G401.6 (cell line): ENCODE measurements around the gene DPYD.

Experiments
- FAIRE-seq: peaks from 2 replicates; lab custom pipeline; 2012; peaks lifted over from hg19 to GRCh38; lab: Jason Lieb, UNC

The DPYD gene

DNA sequence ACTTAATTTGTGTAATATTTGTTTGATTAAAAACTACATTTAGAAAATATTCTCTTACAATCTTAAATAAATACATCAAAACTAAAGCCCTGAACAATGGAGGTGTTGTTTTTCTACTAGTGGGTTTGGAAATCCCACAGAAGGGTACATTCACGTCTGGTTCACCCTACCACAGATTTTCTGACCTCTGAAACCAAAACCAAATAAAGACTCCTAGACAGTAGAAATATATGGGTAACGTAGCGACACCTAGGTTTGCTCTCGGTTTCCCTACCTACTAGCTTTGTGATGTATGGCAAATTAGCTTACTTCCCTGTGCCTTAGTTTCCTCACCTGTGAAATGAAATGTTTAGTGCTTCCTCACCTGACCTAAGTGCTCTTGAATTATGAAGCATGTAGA lies 312.6 kb downstream of the DPYD start:
- no peak for FAIRE-seq

- no peak for FAIRE-seq
Observed at GRCh38 chr1:97603776-97604175, 317.1 kb downstream of the DPYD start.

- FAIRE-seq = no peak
Observed at GRCh38 chr1:97603218-97603617, 317.6 kb downstream of the DPYD start.

DNA sequence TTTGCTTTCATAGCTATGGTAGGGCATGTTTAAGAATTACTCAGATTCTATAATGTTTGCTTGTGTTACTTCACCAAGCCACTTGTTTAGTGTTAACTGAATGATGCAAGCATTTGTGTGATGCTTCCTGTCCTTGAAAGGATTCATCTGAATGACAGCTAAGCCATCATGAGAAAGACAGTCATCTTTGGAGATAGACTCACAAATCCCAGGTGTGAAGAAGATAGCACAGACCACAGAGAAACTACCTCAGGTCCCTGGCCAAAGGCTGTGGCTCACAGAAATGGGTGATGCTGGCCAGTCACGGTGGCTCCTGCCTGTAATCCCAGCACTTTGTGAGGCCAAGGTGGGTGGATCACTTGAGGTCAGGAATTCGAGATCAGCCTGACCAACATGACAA lies 321.4 kb downstream of the DPYD start:
- FAIRE-seq = no peak

- no peak for FAIRE-seq
Observed at GRCh38 chr1:97593192-97593591, 327.6 kb downstream of the DPYD start.

DNA sequence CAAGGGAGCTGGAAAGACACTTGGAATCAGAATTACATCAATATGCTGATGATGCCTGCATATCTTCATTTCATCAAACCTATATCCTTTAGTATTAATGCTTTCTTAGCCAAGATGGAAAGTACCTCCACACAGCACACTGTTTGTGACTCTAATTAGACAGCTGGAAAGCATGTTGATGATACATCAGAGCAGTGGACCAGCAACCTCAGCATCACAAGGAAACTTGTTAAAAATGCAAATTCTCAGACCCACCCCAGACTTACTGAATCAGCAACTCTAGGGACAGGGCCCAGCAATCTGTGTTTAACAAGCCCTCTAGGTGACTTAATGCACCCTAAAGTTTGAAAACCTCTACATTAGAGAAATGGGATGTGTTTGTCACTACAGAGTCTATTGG lies 332.1 kb downstream of the DPYD start:
- FAIRE-seq = no peak

DNA sequence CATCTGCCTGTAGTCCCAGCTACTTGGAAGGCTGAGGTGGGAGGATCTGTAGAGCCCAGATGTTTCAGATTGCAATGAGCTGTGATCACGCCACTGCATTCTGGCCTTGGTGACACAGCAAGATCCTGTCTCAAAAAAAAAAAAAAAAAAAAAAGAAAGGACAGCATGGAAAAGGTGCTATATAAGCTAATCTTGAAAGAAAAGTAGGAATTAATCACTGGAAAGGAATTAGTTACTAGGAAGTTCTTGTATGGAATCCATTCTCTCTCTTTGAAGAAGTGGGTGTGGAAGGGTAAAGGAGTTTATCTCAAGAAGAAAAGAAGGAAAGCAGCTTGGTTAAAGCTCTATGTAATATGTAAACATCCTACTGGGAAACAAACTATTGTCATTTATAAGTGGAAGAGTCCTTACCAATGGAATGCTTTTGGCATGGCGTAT lies 339.2 kb downstream of the DPYD start:
- FAIRE-seq = no peak

- FAIRE-seq = no peak
Observed at GRCh38 chr1:97577613-97578012, 343.2 kb downstream of the DPYD start.

- FAIRE-seq = no peak
Observed at GRCh38 chr1:97573553-97573952, 347.3 kb downstream of the DPYD start.

GRCh38 chr1:97572561-97572960 lies 348.3 kb downstream of the DPYD start:
- no peak for FAIRE-seq

- FAIRE-seq = no peak
Observed at GRCh38 chr1:97571760-97572159, 349.1 kb downstream of the DPYD start.

DNA sequence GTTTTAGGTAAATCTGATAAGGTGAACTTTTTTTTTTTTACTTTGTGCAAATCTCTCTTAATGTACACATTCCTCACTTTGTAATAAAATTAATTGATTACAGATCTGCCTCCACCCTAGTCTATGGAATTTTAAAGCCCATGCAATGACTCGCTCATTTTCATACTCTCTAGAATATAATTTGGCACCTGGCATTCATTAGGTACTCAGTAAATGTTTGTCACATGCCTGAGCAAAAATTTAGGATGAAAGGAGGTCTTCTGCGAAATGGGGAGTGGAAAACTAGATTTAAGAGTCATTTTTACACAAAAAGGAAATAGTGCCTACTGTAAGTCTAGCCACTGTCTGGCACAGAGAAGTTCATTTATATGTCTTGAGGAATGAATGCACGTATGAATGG lies 350.1 kb downstream of the DPYD start:
- FAIRE-seq = no peak

DNA sequence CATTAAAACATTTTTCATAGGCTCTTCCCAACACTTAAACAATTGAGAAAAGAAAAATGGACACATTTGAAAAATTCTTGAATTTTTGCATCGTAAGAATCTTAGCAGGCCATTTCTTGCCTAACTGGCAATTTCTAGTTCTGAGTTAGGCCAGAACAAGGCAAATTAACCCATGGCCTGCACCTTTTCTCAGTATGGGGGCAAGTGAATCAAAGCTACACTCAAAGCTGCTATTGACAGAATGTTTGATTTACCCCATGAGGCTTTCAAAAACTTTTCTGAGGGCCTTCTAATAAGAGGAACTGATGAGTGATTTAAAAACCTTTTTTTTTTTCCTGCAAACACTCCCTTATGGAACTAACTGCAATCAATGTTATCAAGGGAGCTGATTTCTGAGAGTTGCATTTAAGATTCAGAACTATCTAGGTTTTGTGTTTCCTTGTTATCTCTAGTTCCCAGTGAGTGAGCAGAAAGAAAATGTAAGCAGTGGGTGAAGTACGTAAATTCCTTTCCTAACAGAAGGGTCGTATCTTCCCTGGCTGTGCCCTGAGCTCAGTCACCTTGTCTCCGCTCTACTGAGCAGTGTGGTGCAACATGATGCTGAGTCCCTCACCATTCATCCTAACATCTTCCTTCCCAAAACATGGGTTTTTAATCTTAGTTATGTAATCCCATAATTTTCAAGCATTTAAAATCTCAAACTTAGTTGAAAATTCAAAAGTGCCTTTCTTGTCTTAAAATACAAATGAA lies 353.7 kb downstream of the DPYD start:
- no peak for FAIRE-seq

DNA sequence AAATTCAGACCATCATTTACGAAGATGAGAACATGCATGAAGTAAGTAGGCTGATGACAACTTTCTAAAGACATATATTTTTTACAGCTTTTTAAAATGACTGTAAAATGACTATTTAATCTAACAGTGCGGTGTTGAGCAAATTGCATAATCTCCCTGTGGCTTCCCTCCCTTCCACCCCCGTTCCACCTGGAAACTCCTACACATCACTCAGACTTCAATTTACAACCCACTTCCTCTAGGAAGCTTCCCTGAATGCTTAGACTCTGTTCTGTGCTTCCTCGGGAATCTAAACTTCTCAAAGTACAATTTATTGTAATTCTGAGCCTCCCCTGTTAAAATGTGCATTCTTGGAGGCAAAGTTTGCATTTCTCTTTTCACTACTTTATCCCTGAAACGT lies 354.9 kb downstream of the DPYD start:
- FAIRE-seq = no peak

- FAIRE-seq = no peak
Observed at GRCh38 chr1:97563926-97564325, 356.9 kb downstream of the DPYD start.

GRCh38 chr1:97562081-97562480 lies 358.8 kb downstream of the DPYD start:
- FAIRE-seq = no peak

- FAIRE-seq = no peak
Observed at GRCh38 chr1:97560714-97561113, 360.1 kb downstream of the DPYD start.

- FAIRE-seq = no peak
Observed at GRCh38 chr1:97553971-97554370, 366.9 kb downstream of the DPYD start.

- no peak for FAIRE-seq
Observed at GRCh38 chr1:97551113-97551512, 369.7 kb downstream of the DPYD start.

DNA sequence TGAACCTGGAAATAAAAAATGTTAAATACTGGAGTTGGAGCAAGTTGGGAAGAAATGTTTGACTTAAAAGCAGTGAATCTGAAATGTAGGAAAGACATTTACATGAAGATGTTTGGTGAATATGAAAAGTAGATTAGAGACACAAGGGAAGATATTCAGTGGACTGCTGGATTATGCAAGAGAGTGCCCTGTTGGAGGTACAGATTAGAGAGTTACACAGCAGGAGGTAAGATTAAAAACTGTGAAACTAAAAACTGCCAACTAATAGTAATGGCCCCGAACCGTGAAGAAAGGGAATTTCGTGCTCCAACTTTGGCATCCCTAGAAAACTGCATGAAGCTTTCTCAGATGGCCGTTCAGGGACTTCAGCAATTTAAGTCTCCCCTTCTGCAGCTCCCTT lies 375.4 kb downstream of the DPYD start:
- no peak for FAIRE-seq

DNA sequence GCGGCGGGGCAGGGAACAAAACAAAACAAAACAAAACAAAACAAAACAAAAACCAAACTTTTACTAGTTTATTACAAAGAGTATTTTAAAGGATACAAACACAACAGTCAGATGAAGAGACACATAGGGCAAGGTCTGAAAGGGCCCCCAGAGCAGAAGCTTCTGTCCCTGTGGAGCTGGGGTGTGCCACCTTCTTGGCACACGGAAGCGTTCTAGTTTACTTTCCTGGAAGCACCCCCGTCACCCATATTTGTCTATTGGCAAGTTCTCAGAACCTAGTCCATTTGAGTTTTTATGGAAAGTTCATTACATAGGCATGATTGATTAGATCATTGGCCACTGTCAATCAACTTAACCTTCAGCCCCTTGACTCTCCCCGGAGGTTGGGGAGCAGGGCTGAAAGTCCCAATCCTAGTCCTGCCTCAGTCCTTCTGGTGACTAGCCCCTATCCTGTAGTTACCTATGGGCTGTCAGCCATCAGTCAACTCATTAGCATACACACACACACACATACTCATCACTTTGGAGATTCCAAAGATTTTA lies 380.4 kb downstream of the DPYD start:
- FAIRE-seq = no peak

DNA sequence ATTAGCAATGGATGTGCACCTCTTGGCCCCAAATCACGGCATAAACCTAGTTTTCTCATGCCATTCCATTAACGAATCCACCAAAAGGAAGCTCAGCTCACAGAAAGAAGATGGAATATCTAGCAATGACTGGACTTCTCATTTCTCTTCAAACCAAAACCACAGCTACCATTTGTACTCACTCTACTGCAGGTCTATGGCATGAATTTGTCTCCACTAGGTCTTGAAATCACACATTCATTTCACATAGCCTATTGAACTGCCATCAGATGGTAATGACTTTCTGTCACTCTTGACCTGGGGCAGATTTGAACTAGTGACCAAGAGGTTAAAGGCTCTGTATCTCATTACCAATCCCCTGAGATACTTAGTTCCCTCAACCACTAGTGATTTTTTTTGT lies 382.7 kb downstream of the DPYD start:
- FAIRE-seq = no peak

DNA sequence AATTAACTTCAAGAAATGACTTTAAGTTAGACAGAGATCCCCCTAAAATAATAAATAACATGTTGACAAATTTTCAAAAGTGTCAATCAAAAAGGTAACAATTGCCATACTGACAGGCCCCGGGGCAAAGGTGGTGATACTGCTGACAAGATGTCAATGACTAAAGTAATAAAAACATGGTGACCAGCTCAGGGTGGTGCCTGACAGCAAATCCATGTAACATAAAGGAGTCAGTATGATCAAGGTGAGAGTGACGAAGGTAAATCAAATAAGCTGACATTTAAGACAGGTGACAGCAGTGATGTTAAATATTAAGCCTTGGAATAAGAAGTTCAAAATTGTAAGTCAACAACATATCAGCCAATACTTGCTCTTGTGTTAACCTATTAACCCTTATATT lies 387.5 kb downstream of the DPYD start:
- FAIRE-seq = no peak

DNA sequence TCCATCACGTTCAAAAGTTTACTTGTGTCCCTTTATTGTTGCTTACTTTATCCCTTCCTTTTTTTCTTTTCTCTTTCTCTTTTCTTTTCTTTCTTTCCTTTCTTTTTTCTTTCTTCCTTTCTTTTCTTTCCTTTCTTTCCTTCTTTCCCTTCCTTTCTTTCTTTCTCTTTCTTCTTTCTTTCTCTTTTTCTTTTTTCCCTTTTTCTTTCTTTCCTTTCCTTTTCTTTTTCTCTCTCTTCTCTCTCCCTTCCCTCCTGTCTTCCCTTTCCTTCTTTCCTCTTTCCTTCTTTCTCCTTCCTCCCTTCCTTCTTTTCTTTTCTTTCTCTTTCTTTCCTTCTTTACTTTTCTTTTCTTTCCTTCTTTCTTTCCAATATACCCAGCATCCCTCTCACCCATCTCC lies 391.2 kb downstream of the DPYD start:
- no peak for FAIRE-seq
